Measurements from ENCODE around the gene YIPF6. TPM values are rescaled to one million over a fixed set of nuclear protein-coding genes. Genes with fewer than 3 reads are reported as not detected.
"Not testable (repeated sequence)": the region's sequence is repeated elsewhere in the genome, so short reads cannot be mapped to it uniquely, and the experiment has no call there.

YIPF6 gene
- total RNA-seq, 4 donors from 2014 or later = 18.0 to 30.5 (median 25.7) TPM

GRCh38 chrX:68534691-68535090, 35.8 kb downstream of the YIPF6 start:
- TF ChIP-seq POLR2A (IDR thresholded peaks at IDR 0.05) (no peak), EP300 (IDR thresholded peaks at IDR 0.05) (no peak), POLR2AphosphoS5 (IDR thresholded peaks at IDR 0.05) (no peak), CTCF (IDR thresholded peaks at IDR 0.05) (no peak)

GRCh38 chrX:68536429-68536828, 37.6 kb downstream of the YIPF6 start:
- Histone ChIP-seq H3K4me1 (no peaks in the 10 kb centered on the region), H3K27ac (no peak overlapping the region), H3K9me3 (no peaks in the 10 kb centered on the region), H3K27me3 (no peaks in the 10 kb centered on the region), H3K36me3 (peaks cover under 1% of the 10 kb centered on the region), H3K4me3 (no peak overlapping the region)
- TF ChIP-seq CTCF (IDR thresholded peaks at IDR 0.05) (no peak), POLR2AphosphoS5 (IDR thresholded peaks at IDR 0.05) (no peak), POLR2A (IDR thresholded peaks at IDR 0.05) (no peak), EP300 (IDR thresholded peaks at IDR 0.05) (no peak)
- no peak for DNase-seq (ENCODE audit: low spot score in 2 of 2)
- WGBS = 86% methylated on average over 1 of the region's 1 CpG

More at GRCh38 chrX:68534691-68535090, 35.8 kb downstream of the YIPF6 start:
- no peaks in the 10 kb centered on the region for H3K4me1 ChIP-seq
- H3K36me3 ChIP-seq = peaks cover 17% of the 10 kb centered on the region
- H3K9me3 ChIP-seq = no peaks in the 10 kb centered on the region
- no peak overlapping the region for H3K4me3 ChIP-seq
- WGBS = 79% methylated on average over 4 of the region's 4 CpGs
- H3K27ac ChIP-seq = no peak overlapping the region
- H3K27me3 ChIP-seq = no peaks in the 10 kb centered on the region
- no peak for DNase-seq (ENCODE audit: low spot score in 2 of 2)

- 58% methylated on average over 2 of the region's 2 CpGs for WGBS
- H3K36me3 ChIP-seq = no peaks in the 10 kb centered on the region
- H3K27me3 ChIP-seq = no peaks in the 10 kb centered on the region
- no peak overlapping the region for H3K4me3 ChIP-seq
- TF ChIP-seq CTCF (IDR thresholded peaks at IDR 0.05) = no peak
- no peak for TF ChIP-seq POLR2A (IDR thresholded peaks at IDR 0.05)
- TF ChIP-seq EP300 (IDR thresholded peaks at IDR 0.05) = no peak
- no peak for TF ChIP-seq POLR2AphosphoS5 (IDR thresholded peaks at IDR 0.05)
- no peak overlapping the region for H3K27ac ChIP-seq
- no peaks in the 10 kb centered on the region for H3K9me3 ChIP-seq
- no peaks in the 10 kb centered on the region for H3K4me1 ChIP-seq
- no peak for DNase-seq (ENCODE audit: low spot score in 2 of 2)
These were observed 38.0 kb downstream of the YIPF6 start for GRCh38 chrX:68536884-68537283.

GRCh38 chrX:68550193-68550592, 51.3 kb downstream of the YIPF6 start:
- DNase-seq (ENCODE audit: low spot score in 2 of 2) = no peak
- Histone ChIP-seq H3K4me1 (no peaks in the 10 kb centered on the region), H3K27me3 (no peaks in the 10 kb centered on the region), H3K9me3 (no peaks in the 10 kb centered on the region), H3K27ac (no peak overlapping the region), H3K4me3 (no peak overlapping the region), H3K36me3 (no peaks in the 10 kb centered on the region)
- 72% methylated on average over 3 of the region's 3 CpGs for WGBS
- TF ChIP-seq POLR2A (IDR thresholded peaks at IDR 0.05) (no peak), POLR2AphosphoS5 (IDR thresholded peaks at IDR 0.05) (no peak), EP300 (IDR thresholded peaks at IDR 0.05) (no peak), CTCF (IDR thresholded peaks at IDR 0.05) (no peak)

- TF ChIP-seq EP300 (IDR thresholded peaks at IDR 0.05) (no peak), CTCF (IDR thresholded peaks at IDR 0.05) (no peak), POLR2AphosphoS5 (IDR thresholded peaks at IDR 0.05) (no peak), POLR2A (IDR thresholded peaks at IDR 0.05) (no peak)
These were observed 57.2 kb downstream of the YIPF6 start for GRCh38 chrX:68556036-68556435.

GRCh38 chrX:68557126-68557525, 58.3 kb downstream of the YIPF6 start:
- not testable (repeated sequence) for DNase-seq (ENCODE audit: low spot score in 2 of 2); H3K4me1 ChIP-seq; H3K9me3 ChIP-seq; H3K4me3 ChIP-seq; H3K27me3 ChIP-seq; H3K27ac ChIP-seq; H3K36me3 ChIP-seq
- 93% methylated on average over 8 of the region's 8 CpGs for WGBS

More at GRCh38 chrX:68556036-68556435, 57.2 kb downstream of the YIPF6 start:
- Histone ChIP-seq H3K27ac (no peak overlapping the region), H3K9me3 (no peaks in the 10 kb centered on the region), H3K36me3 (no peaks in the 10 kb centered on the region), H3K4me3 (no peak overlapping the region), H3K4me1 (no peaks in the 10 kb centered on the region), H3K27me3 (no peaks in the 10 kb centered on the region)
- WGBS = 73% methylated on average over 4 of the region's 4 CpGs
- no peak for DNase-seq (ENCODE audit: low spot score in 2 of 2)

GRCh38 chrX:68559905-68560304, 61.1 kb downstream of the YIPF6 start:
- H3K4me1 ChIP-seq; H3K36me3 ChIP-seq; DNase-seq (ENCODE audit: low spot score in 2 of 2); H3K27ac ChIP-seq; H3K27me3 ChIP-seq; H3K4me3 ChIP-seq; H3K9me3 ChIP-seq: not testable (repeated sequence)
- WGBS = 89% methylated on average over 4 of the region's 4 CpGs
